ENCODE measurements around the gene PPM1N.

PPM1N gene

GRCh38 chr19:45467115-45467455 is 31.2 kb upstream of the PPM1N start:
- TF ChIP-seq, protein P1, sequence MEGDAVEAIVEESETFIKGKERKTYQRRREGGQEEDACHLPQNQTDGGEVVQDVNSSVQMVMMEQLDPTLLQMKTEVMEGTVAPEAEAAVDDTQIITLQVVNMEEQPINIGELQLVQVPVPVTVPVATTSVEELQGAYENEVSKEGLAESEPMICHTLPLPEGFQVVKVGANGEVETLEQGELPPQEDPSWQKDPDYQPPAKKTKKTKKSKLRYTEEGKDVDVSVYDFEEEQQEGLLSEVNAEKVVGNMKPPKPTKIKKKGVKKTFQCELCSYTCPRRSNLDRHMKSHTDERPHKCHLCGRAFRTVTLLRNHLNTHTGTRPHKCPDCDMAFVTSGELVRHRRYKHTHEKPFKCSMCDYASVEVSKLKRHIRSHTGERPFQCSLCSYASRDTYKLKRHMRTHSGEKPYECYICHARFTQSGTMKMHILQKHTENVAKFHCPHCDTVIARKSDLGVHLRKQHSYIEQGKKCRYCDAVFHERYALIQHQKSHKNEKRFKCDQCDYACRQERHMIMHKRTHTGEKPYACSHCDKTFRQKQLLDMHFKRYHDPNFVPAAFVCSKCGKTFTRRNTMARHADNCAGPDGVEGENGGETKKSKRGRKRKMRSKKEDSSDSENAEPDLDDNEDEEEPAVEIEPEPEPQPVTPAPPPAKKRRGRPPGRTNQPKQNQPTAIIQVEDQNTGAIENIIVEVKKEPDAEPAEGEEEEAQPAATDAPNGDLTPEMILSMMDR (IDR thresholded peaks at IDR 0.05; ENCODE audit: extremely low read depth, missing control alignments), result no peak
- DNase-seq (ENCODE audit: low spot score), result no peak

DNA sequence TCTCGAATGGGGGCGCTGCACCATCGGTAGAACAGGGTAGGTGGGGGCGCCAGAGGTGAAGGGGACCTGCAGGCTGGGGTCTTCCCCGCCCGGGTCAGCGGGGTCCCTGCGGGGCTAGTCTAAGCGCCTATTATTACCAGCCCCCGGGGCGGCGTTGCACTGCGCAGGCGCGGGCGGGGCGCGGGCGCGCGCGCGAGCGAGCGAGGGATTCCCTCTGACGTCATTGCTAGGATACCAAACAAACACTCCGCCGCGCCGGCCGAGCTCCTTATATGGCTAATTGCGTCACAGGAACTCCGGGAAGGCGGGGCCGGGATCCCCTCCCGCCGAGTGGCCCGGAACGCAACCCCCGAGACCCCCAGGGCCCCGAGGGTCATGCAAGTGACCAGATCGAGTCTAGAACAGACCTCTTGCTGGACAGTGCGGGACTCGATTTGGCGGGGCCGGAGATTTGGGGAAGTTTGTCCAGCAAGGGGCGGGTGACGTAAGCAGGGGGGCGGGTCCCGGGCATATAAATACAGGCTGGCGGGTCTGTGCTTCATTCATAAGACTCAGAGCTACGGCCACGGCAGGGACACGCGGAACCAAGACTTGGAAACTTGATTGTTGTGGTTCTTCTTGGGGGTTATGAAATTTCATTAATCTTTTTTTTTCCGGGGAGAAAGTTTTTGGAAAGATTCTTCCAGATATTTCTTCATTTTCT is 30.6 kb upstream of the PPM1N start, which contains the start of gene FOSB:
Gene FOSB (plus strand): TSS at position 541 of the 703 bp plus-strand sequence. CDS start 591 bp downstream, outside the sequence.
- peak; percentile 96 for DNase-seq (ENCODE audit: low spot score)
- TF ChIP-seq, protein P1 (IDR thresholded peaks at IDR 0.05; ENCODE audit: extremely low read depth, missing control alignments), result no peak

GRCh38 chr19:45468159-45468651 is 30.0 kb upstream of the PPM1N start:
- DNase-seq (ENCODE audit: low spot score), result no peak
- TF ChIP-seq, protein P1 (IDR thresholded peaks at IDR 0.05; ENCODE audit: extremely low read depth, missing control alignments), result no peak

DNA sequence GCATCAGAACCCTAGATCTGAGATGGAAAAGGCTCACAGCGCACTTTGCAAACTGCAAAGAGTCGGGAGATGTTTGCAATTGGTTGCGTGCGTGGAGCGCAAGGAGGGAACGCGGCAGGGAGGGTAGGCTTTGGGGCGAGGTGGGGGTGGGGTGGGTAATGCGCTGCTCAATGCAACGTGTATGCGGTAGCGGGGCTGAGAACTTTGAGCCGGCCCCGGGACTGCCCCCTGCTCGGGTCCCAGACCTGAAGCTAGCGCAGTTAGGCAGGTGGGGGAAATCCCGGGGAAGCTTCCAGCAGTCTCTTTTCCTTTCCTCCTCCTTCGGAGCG is 29.5 kb upstream of the PPM1N start:
- TF ChIP-seq, protein P1 (IDR thresholded peaks at IDR 0.05; ENCODE audit: extremely low read depth, missing control alignments), result no peak

GRCh38 chr19:45469132-45469944 is 28.9 kb upstream of the PPM1N start:
- peak; percentile 96 for DNase-seq (ENCODE audit: low spot score)
- TF ChIP-seq, protein P1 (IDR thresholded peaks at IDR 0.05; ENCODE audit: extremely low read depth, missing control alignments), result no peak

More for the DNA sequence above, 29.5 kb upstream of the PPM1N start:
- no peak for DNase-seq (ENCODE audit: low spot score)

- no peak for DNase-seq (ENCODE audit: low spot score)
- TF ChIP-seq, protein P1 (IDR thresholded peaks at IDR 0.05; ENCODE audit: extremely low read depth, missing control alignments), result no peak
Observed at GRCh38 chr19:45469945-45470761, 28.1 kb upstream of the PPM1N start.
